RWPE2 (cell line): Measurements from ENCODE around the gene CD53.
A peak's percentile ranks its signal among the peaks of the same experiment; 100 is the strongest.

Source experiments
- ATAC-seq: fragments of 200-7000 bp; cut with Tn5 transposase; 3 replicates; pipeline ENCODE4 v1.9.1; 2021; ENCODE audit warnings: low read depth
- DNase-seq: peaks from one replicate; pipeline ENCODE4 v3.0.0-alpha.2; 2020; ENCODE audit warnings: low spot score
- H3K27ac ChIP-seq: fragments of 450-650 bp; 2 replicates; pipeline ENCODE4 v1.5.1; 2017; ENCODE audit warnings: mild to moderate bottlenecking; ENCODE audit not compliant: poor library complexity, severe bottlenecking
- H3K27me3 ChIP-seq: fragments of 250-450 bp; sonication (Bioruptor Pico); 2 replicates; pipeline ENCODE4 v1.5.1; 2021; ENCODE audit warnings: mild to moderate bottlenecking, moderate library complexity; ENCODE audit not compliant: insufficient read depth, poor library complexity, severe bottlenecking
- H3K36me3 ChIP-seq: fragments of 250-450 bp; sonication (Bioruptor Pico); 2 replicates; pipeline ENCODE4 v1.5.1; 2020; ENCODE audit warnings: low read depth, mild to moderate bottlenecking, moderate library complexity
- H3K4me1 ChIP-seq: fragments of 250-450 bp; sonication (Bioruptor Pico); 2 replicates; pipeline ENCODE4 v1.5.1; 2021; ENCODE audit warnings: mild to moderate bottlenecking, moderate library complexity; ENCODE audit not compliant: insufficient read depth, poor library complexity, severe bottlenecking
- H3K4me3 ChIP-seq: fragments of 250-450 bp; sonication (Bioruptor Pico); 2 replicates; pipeline ENCODE4 v1.5.1; 2021; ENCODE audit warnings: mild to moderate bottlenecking, moderate library complexity; ENCODE audit not compliant: severe bottlenecking
- H3K9me3 ChIP-seq: fragments of 250-450 bp; sonication (Bioruptor Pico); 2 replicates; pipeline ENCODE4 v1.5.1; 2021; ENCODE audit warnings: mild to moderate bottlenecking, moderate library complexity; ENCODE audit not compliant: severe bottlenecking
- TF ChIP-seq, protein P1 (sequence below): fragments of 450-650 bp; IDR thresholded peaks from one replicate; pipeline ENCODE4 v1.5.1; 2017; ENCODE audit warnings: mild to moderate bottlenecking, moderate library complexity; ENCODE audit not compliant: poor library complexity, severe bottlenecking

The CD53 gene

DNA sequence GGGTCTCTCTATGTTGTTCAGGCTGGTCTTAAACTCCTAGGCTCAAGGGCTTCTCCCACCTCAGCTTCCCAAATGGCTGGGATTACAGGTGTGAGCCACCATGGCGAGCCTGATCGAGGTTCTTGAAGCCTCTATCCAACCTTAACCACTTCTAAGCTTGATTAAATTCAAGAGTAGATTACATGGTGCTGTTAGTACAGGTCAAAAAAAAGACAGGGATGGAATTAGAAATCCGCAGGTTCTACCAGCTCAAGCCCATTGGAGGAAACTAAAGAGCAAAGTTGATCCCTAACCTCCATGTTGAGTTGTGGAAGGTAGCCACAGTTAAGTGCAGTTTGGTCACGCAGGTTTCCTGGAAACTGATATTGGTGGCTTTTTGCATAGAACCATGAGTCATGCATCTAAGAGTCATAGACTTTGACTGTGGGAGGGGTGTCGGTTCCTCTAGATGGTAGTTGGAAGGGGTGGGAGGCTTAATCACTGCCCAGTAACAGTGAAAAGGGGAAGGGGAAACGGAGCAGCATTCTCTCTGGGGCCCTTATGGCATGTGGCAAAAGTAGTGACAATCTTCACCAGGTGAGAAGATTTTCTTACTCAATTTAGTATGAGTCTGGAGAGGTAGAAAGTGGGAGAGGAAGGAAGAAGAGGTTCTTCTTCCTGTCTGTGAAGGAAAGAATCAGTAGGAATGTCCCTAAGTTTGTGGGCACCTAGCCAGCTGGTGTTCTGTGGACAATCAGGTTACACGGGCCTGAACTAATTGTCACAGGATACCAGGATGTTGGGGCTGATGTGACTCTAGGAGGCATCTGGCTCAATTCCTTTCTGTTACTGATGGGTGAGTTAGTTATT is 7.0 kb downstream of the CD53 start:
- TF ChIP-seq, protein P1, sequence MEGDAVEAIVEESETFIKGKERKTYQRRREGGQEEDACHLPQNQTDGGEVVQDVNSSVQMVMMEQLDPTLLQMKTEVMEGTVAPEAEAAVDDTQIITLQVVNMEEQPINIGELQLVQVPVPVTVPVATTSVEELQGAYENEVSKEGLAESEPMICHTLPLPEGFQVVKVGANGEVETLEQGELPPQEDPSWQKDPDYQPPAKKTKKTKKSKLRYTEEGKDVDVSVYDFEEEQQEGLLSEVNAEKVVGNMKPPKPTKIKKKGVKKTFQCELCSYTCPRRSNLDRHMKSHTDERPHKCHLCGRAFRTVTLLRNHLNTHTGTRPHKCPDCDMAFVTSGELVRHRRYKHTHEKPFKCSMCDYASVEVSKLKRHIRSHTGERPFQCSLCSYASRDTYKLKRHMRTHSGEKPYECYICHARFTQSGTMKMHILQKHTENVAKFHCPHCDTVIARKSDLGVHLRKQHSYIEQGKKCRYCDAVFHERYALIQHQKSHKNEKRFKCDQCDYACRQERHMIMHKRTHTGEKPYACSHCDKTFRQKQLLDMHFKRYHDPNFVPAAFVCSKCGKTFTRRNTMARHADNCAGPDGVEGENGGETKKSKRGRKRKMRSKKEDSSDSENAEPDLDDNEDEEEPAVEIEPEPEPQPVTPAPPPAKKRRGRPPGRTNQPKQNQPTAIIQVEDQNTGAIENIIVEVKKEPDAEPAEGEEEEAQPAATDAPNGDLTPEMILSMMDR = no peak
- H3K4me3 ChIP-seq = no peak overlapping the region
- H3K27ac ChIP-seq = no peak overlapping the region
- no peak for ATAC-seq
- H3K9me3 ChIP-seq = no peaks in the 10 kb centered on the region
- H3K27me3 ChIP-seq = peaks cover 8% of the 10 kb centered on the region
- DNase-seq = no peak
- H3K4me1 ChIP-seq = no peaks in the 10 kb centered on the region
- H3K36me3 ChIP-seq = no peaks in the 10 kb centered on the region

DNA sequence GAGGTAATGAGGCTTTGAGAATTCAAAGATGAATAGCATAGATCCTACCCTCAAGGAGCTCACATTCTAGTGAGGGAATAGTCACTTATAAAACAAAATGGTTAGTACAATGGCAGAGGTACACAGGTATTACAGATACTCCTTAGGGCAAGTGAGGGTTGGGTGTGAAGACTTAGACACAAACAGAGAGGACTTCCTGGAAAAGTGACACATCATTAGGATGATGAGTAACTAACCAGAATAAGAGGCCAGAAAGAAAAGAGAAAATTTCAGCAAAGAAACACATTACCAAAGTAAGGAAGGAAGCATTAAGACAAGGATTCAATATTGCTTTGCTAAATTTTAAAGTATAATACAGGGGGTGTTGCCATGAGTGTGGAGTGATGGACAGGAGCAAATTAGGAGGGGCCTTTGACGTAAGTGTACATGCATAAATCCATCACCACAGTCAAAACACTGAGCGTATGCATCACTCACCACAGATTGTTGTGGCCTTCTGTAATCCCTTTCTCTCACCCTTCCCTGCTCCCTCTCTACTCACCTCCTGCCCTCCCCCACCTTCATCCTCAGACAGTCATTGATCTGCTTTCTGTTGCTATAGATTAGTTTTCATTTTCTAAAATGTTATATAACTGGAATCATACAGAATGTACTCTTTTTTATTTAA is 7.9 kb downstream of the CD53 start:
- Histone ChIP-seq H3K27me3 (peaks cover 8% of the 10 kb centered on the region), H3K9me3 (no peaks in the 10 kb centered on the region), H3K4me1 (no peaks in the 10 kb centered on the region), H3K27ac (no peak overlapping the region), H3K36me3 (no peaks in the 10 kb centered on the region), H3K4me3 (no peak overlapping the region)
- 0 out of 3 replicates have a peak, but pooled peaks have one; percentile 40 for ATAC-seq
- DNase-seq = no peak
- TF ChIP-seq, protein P1 = no peak

DNA sequence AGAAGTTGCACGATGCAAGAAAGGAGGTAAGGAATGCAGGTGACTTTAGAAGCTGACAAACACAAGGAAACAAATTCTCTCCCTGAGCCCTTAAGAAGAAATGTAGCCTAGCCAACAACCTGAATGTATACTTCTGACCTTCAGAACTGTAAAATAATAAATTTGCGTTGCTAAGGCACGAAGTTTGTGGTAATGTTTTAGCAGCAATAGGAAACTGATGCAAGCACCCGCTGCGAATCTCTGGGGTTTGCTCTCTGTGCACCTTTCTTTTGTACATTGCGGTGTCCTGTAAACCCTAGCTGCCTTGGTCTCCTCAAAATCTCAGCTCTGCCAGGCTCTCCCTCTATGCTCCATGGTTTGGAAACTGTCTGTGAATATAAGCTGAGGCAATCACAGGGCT is 15.1 kb downstream of the CD53 start:
- Histone ChIP-seq H3K9me3 (no peaks in the 10 kb centered on the region), H3K4me3 (no peak overlapping the region), H3K27me3 (peaks cover 13% of the 10 kb centered on the region), H3K4me1 (no peaks in the 10 kb centered on the region), H3K27ac (no peak overlapping the region), H3K36me3 (no peaks in the 10 kb centered on the region)
- TF ChIP-seq, protein P1 = no peak
- DNase-seq (no peak), ATAC-seq (no peak)

DNA sequence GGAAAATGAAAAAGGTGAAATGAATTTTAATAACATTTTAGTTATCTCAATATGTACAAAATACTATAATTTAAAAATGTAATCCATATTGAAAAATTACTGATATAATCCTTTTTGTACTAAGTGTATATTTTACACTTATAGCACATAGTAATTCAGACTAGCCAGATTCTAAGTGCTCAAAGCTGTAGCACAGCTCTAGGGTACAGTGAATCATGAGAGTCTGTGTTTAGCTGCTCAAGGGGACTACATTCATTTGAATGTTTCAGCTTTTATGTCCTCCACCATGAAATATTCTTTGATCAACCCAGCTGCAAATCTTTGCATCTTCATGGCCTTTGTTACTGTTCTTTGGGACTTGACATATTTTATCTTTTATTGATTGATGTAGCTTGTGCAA is 15.7 kb downstream of the CD53 start:
- DNase-seq (no peak), ATAC-seq (no peak)
- Histone ChIP-seq H3K9me3 (no peaks in the 10 kb centered on the region), H3K27ac (no peak overlapping the region), H3K4me1 (no peaks in the 10 kb centered on the region), H3K36me3 (no peaks in the 10 kb centered on the region), H3K27me3 (peaks cover 13% of the 10 kb centered on the region), H3K4me3 (no peak overlapping the region)
- TF ChIP-seq, protein P1 = no peak
